GM12878 (cell line): Measurements from ENCODE around the gene KIFAP3. TPM values are rescaled to one million over a fixed set of nuclear protein-coding genes. Genes with fewer than 3 reads are reported as not detected.

ENCODE experiments used
- ATF7 ChIP-seq: fragments of 450-650 bp; IDR thresholded peaks from 2 replicates; pipeline ENCODE4 v1.6.1; 2016; ENCODE audit warnings: low read depth, mild to moderate bottlenecking
- CREB1 ChIP-seq: IDR thresholded peaks from 2 replicates; pipeline ENCODE4 v1.6.1; 2012; ENCODE audit warnings: low read depth, mild to moderate bottlenecking, inconsistent platforms
- CTCF ChIP-seq, 3 experiments: IDR thresholded peaks in 2 of 3; conservative IDR thresholded peaks in 1 of 3; 2 replicates each; pipeline ENCODE4 v1.5.1; 2011; ENCODE audit warnings: low read depth in 3 of 3, low read length in 3 of 3, mild to moderate bottlenecking in 3 of 3, control low read depth in 2 of 3, moderate library complexity in 2 of 3, inconsistent platforms in 1 of 3, mixed read lengths in 1 of 3; ENCODE audit not compliant: control insufficient read depth in 2 of 3, insufficient read depth in 1 of 3; ENCODE audit errors: extremely low read depth in 1 of 3
- DPF2 ChIP-seq: fragments of 450-650 bp; IDR thresholded peaks from 2 replicates; pipeline ENCODE4 v1.6.1; 2017; ENCODE audit warnings: mild to moderate bottlenecking
- JUND ChIP-seq: IDR thresholded peaks from 2 replicates; pipeline ENCODE4 v1.6.1; 2012; ENCODE audit warnings: low read depth, mild to moderate bottlenecking, low read length, improper control_type of control experiment, moderate library complexity
- LARP7 ChIP-seq: fragments of 450-650 bp; IDR thresholded peaks from 2 replicates; pipeline ENCODE4 v1.6.1; 2017; ENCODE audit warnings: mild to moderate bottlenecking
- PAX8 ChIP-seq: fragments of 450-650 bp; IDR thresholded peaks from 2 replicates; pipeline ENCODE4 v1.6.1; 2017; ENCODE audit warnings: mild to moderate bottlenecking, moderate library complexity
- RELB ChIP-seq: fragments of 450-650 bp; IDR thresholded peaks from 2 replicates; pipeline ENCODE4 v1.6.1; 2017; ENCODE audit warnings: low read depth, mild to moderate bottlenecking, moderate library complexity
- REST ChIP-seq: IDR thresholded peaks from 2 replicates; pipeline ENCODE4 v1.6.1; 2012; ENCODE audit warnings: mild to moderate bottlenecking, low read depth, low read length
- RFX5 ChIP-seq: IDR thresholded peaks from 2 replicates; pipeline ENCODE4 v1.6.1; 2011; ENCODE audit warnings: low read depth, low read length, improper control_type of control experiment
- SMAD5 ChIP-seq: IDR thresholded peaks from 2 replicates; pipeline ENCODE4 v1.6.1; 2016; ENCODE audit warnings: antibody characterized with exemption, low read depth
- SPI1 ChIP-seq: IDR thresholded peaks from 2 replicates; pipeline ENCODE4 v1.6.1; 2011; ENCODE audit warnings: low read depth, mild to moderate bottlenecking, low read length, moderate library complexity, borderline replicate concordance; ENCODE audit not compliant: insufficient read depth
- SREBF2 ChIP-seq: IDR thresholded peaks from 2 replicates; pipeline ENCODE4 v1.6.1; 2012; ENCODE audit warnings: mild to moderate bottlenecking, low read length
- polyA plus RNA-seq, 11 experiments: library from polyadenylated mRNA; depleted of rRNA in 4 of 11; unstranded in 6 of 11; stranded (reverse) in 5 of 11; fragments of >200 nt; fragmentation: Nextera tagmentation in 4 of 11; fragmentation: Illumina TruSeq in 1 of 11; extraction: Ambion mirVana in 4 of 11; extraction: Trizol in 1 of 11; gene quantifications; 1 replicate in 1 of 11; 2 replicates in 10 of 11; pipeline versions ENCODE4 v1.2.1 to v1.2.3, GENCODE V29; 2011 to 2016; ENCODE audit warnings: inconsistent platforms in 2 of 11, missing spikeins in 2 of 11, low read depth in 1 of 11
- total RNA-seq, 4 experiments: library from RNA; depleted of rRNA in 3 of 4; stranded (reverse); fragments of >200 nt in 3 of 4; fragmentation: Illumina TruSeq in 1 of 4; extraction: Trizol in 1 of 4; gene quantifications; 2 replicates each; pipeline versions ENCODE4 v1.2.1 to v1.2.3, GENCODE V29; 2013 to 2021
- TF ChIP-seq, protein P1 (sequence below): fragments of 450-650 bp; IDR thresholded peaks from 2 replicates; pipeline ENCODE4 v1.6.1; 2016; ENCODE audit warnings: mild to moderate bottlenecking
- TF ChIP-seq, protein P2 (sequence below): fragments of 450-650 bp; IDR thresholded peaks from 2 replicates; pipeline ENCODE4 v1.6.1; 2017; ENCODE audit warnings: mild to moderate bottlenecking, moderate library complexity

Gene KIFAP3
- total and polyA plus RNA-seq, 10 of the 15 experiments (the other 5 are each of a cell fraction or from before 2014, with no cell fraction given) = 13.7 to 100 (median 18.9) TPM

DNA sequence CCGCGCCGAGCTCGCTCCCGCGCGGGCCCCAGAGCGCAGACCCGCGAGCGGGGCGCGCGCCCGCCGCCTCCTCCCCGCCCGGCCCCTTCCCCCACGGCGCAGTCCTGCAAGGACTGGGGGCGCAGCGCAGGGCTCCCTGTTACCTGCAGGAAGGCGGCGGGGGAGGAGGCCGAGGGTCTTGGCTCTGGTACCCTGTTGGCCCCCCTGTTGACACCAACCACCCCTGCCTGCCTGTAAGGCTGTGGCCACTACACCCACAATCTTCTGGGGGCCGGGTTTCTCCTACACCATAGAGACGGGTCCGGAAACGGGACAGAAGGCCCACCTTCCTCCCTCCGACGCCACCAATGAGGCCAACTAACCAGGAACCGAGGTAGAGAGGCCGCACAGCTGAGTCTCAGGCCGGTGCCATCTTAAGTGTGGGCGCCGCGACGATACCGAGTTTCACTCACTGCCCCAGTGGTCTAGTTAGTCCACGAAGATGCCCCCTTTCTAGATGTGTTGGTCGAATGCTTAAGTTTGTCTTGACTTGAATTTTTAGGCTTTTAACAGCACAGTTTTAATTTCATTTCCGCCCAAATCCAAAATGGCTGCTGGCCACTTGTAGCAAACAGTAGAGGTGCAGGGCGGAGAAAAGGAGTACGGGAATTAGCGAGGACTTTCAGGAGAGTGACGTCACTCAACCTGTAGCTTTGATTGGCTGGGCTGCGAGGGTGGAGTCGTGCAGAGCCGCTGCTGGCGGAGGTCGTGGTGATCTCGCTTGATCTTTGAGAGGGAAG lies 180.7 kb downstream of the KIFAP3 start, which contains the start of gene SCYL3 (continued):
- TF ChIP-seq, protein P1, sequence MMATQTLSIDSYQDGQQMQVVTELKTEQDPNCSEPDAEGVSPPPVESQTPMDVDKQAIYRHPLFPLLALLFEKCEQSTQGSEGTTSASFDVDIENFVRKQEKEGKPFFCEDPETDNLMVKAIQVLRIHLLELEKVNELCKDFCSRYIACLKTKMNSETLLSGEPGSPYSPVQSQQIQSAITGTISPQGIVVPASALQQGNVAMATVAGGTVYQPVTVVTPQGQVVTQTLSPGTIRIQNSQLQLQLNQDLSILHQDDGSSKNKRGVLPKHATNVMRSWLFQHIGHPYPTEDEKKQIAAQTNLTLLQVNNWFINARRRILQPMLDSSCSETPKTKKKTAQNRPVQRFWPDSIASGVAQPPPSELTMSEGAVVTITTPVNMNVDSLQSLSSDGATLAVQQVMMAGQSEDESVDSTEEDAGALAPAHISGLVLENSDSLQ = peak; percentile 88
- TF ChIP-seq, protein P2, sequence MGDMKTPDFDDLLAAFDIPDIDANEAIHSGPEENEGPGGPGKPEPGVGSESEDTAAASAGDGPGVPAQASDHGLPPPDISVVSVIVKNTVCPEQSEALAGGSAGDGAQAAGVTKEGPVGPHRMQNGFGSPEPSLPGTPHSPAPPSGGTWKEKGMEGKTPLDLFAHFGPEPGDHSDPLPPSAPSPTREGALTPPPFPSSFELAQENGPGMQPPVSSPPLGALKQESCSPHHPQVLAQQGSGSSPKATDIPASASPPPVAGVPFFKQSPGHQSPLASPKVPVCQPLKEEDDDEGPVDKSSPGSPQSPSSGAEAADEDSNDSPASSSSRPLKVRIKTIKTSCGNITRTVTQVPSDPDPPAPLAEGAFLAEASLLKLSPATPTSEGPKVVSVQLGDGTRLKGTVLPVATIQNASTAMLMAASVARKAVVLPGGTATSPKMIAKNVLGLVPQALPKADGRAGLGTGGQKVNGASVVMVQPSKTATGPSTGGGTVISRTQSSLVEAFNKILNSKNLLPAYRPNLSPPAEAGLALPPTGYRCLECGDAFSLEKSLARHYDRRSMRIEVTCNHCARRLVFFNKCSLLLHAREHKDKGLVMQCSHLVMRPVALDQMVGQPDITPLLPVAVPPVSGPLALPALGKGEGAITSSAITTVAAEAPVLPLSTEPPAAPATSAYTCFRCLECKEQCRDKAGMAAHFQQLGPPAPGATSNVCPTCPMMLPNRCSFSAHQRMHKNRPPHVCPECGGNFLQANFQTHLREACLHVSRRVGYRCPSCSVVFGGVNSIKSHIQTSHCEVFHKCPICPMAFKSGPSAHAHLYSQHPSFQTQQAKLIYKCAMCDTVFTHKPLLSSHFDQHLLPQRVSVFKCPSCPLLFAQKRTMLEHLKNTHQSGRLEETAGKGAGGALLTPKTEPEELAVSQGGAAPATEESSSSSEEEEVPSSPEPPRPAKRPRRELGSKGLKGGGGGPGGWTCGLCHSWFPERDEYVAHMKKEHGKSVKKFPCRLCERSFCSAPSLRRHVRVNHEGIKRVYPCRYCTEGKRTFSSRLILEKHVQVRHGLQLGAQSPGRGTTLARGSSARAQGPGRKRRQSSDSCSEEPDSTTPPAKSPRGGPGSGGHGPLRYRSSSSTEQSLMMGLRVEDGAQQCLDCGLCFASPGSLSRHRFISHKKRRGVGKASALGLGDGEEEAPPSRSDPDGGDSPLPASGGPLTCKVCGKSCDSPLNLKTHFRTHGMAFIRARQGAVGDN = 0 out of 2 replicates have a peak, but pooled peaks have one; percentile 73
- TF ChIP-seq PAX8 (no peak), JUND (peak; percentile 69), RELB (peak; percentile 88), LARP7 (no peak), SREBF2 (peak; percentile 25; the same call in 1 of the 2 replicates), SPI1 (peak; percentile 30; the same call in 1 of the 2 replicates), SMAD5 (peak; percentile 74; the same call in 1 of the 2 replicates), DPF2 (peak; percentile 88; the same call in 1 of the 2 replicates), CREB1 (peak; percentile 92), ATF7 (peak; percentile 100), RFX5 (peak; percentile 92), CTCF (IDR thresholded peaks at IDR 0.05 in 2 of 3, conservative IDR thresholded peaks at IDR 0.05 in 1 of 3; ENCODE audit: control insufficient read depth in 2 of 3, extremely low read depth in 1 of 3, insufficient read depth in 1 of 3, low read depth in 3 of 3, low read length in 3 of 3) (no peak), REST (no peak)
